H9 (cell line): ENCODE data around the gene TRA2B. TPM values are rescaled to one million over a fixed set of nuclear protein-coding genes. Genes with fewer than 3 reads are reported as not detected.

Experiments
- DNase-seq: peaks from one replicate; pipeline ENCODE4 v3.0.0-alpha.2; 2017
- H2AFZ ChIP-seq: one replicate; pipeline ENCODE4 v1.6.1; 2013; ENCODE audit warnings: mild to moderate bottlenecking, low read length, control low read depth, moderate library complexity
- H2AK5ac ChIP-seq: 2 replicates; pipeline ENCODE4 v1.6.1; 2013; ENCODE audit warnings: low read length, control low read depth, mixed read lengths; ENCODE audit not compliant: insufficient read length
- H2BK120ac ChIP-seq: one replicate; pipeline ENCODE4 v1.6.1; 2013; ENCODE audit warnings: low read depth, mild to moderate bottlenecking, low read length, control low read depth, inconsistent platforms; ENCODE audit not compliant: poor library complexity, severe bottlenecking
- H2BK12ac ChIP-seq: 2 replicates; pipeline ENCODE4 v1.6.1; 2013; ENCODE audit warnings: low read length, control low read depth, mixed read lengths, low read depth; ENCODE audit not compliant: insufficient read length
- H2BK15ac ChIP-seq: 2 replicates; pipeline ENCODE4 v1.6.1; 2013; ENCODE audit warnings: low read depth, low read length, control low read depth
- H2BK20ac ChIP-seq: one replicate; pipeline ENCODE4 v1.6.1; 2013; ENCODE audit warnings: low read depth, mild to moderate bottlenecking, low read length, control low read depth, inconsistent platforms; ENCODE audit not compliant: poor library complexity, severe bottlenecking
- H2BK5ac ChIP-seq: 2 replicates; pipeline ENCODE4 v1.6.1; 2013; ENCODE audit warnings: low read length, control low read depth, mixed read lengths; ENCODE audit not compliant: insufficient read length
- H3K14ac ChIP-seq: 2 replicates; pipeline ENCODE4 v1.6.1; 2013; ENCODE audit warnings: low read length, control low read depth; ENCODE audit not compliant: insufficient read depth
- H3K18ac ChIP-seq: 2 replicates; pipeline ENCODE4 v1.6.1; 2013; ENCODE audit warnings: low read depth, mild to moderate bottlenecking, mixed read lengths, low read length, control low read depth; ENCODE audit not compliant: insufficient read length
- H3K23ac ChIP-seq: 2 replicates; pipeline ENCODE4 v1.6.1; 2013; ENCODE audit warnings: low read length, control low read depth, mixed read lengths, low read depth; ENCODE audit not compliant: insufficient read length
- H3K23me2 ChIP-seq: 2 replicates; pipeline ENCODE4 v1.6.1; 2013; ENCODE audit warnings: low read depth, mild to moderate bottlenecking, mixed read lengths, low read length, control low read depth; ENCODE audit not compliant: insufficient read length, poor library complexity, severe bottlenecking
- H3K27ac ChIP-seq: 2 replicates; pipeline ENCODE4 v1.5.1; 2013; ENCODE audit warnings: low read length, control low read depth, mixed read lengths, low read depth; ENCODE audit not compliant: insufficient read length
- H3K27me3 ChIP-seq: 2 replicates; pipeline ENCODE4 v1.6.1; 2013; ENCODE audit warnings: low read length, control low read depth, inconsistent platforms; ENCODE audit not compliant: insufficient read depth
- H3K4ac ChIP-seq: 2 replicates; pipeline ENCODE4 v1.6.1; 2013; ENCODE audit warnings: low read depth, mild to moderate bottlenecking, control low read depth, inconsistent platforms, low read length, moderate library complexity
- H3K4me1 ChIP-seq: 2 replicates; pipeline ENCODE4 v1.6.1; 2013; ENCODE audit warnings: low read length, control low read depth, inconsistent platforms; ENCODE audit not compliant: insufficient read depth
- H3K4me2 ChIP-seq: 2 replicates; pipeline ENCODE4 v1.6.1; 2013; ENCODE audit warnings: low read length, control low read depth, mixed read lengths; ENCODE audit not compliant: insufficient read length, insufficient read depth
- H3K56ac ChIP-seq: 2 replicates; pipeline ENCODE4 v1.6.1; 2013; ENCODE audit warnings: low read depth, mild to moderate bottlenecking, mixed read lengths, low read length, control low read depth; ENCODE audit not compliant: insufficient read length
- H3K79me1 ChIP-seq: 2 replicates; pipeline ENCODE4 v1.6.1; 2013; ENCODE audit warnings: low read depth, mild to moderate bottlenecking, moderate library complexity, low read length, control low read depth, inconsistent platforms; ENCODE audit not compliant: insufficient read depth, poor library complexity, severe bottlenecking
- H3K79me2 ChIP-seq: 2 replicates; pipeline ENCODE4 v1.6.1; 2013; ENCODE audit warnings: low read length, control low read depth, inconsistent platforms; ENCODE audit not compliant: insufficient read depth
- H3K9ac ChIP-seq: 2 replicates; pipeline ENCODE4 v1.6.1; 2013; ENCODE audit warnings: low read length, control low read depth, mixed read lengths; ENCODE audit not compliant: insufficient read length; ENCODE audit errors: extremely low read depth
- H3K9me3 ChIP-seq: one replicate; pipeline ENCODE4 v1.6.1; 2013; ENCODE audit warnings: low read depth, low read length, inconsistent platforms; ENCODE audit not compliant: control insufficient read depth
- H3T11ph ChIP-seq: one replicate; pipeline ENCODE4 v1.6.1; 2013; ENCODE audit warnings: mild to moderate bottlenecking, low read length, control low read depth, inconsistent platforms
- H4K20me1 ChIP-seq: one replicate; pipeline ENCODE4 v1.6.1; 2013; ENCODE audit not compliant: control insufficient read depth, insufficient read length, insufficient read depth
- H4K5ac ChIP-seq: 2 replicates; pipeline ENCODE4 v1.6.1; 2013; ENCODE audit warnings: low read depth, mild to moderate bottlenecking, mixed read lengths, low read length, control low read depth; ENCODE audit not compliant: insufficient read length
- H4K8ac ChIP-seq: replicated peaks from 2 replicates; pipeline ENCODE4 v1.6.1; 2013; ENCODE audit warnings: low read length, control low read depth, mixed read lengths, low read depth; ENCODE audit not compliant: insufficient read length
- H4K91ac ChIP-seq: 2 replicates; pipeline ENCODE4 v1.6.1; 2013; ENCODE audit warnings: low read depth, mild to moderate bottlenecking, moderate library complexity, mixed read lengths, low read length, control low read depth; ENCODE audit not compliant: insufficient read length
- H3K27ac Mint-ChIP-seq, 3 experiments: 2 replicates in 2 of 3; 3 replicates in 1 of 3; pipeline ENCODE4 v1.8.0; 2020 to 2021; ENCODE audit warnings: mixed read lengths in 3 of 3, mild to moderate bottlenecking in 1 of 3, moderate library complexity in 1 of 3
- H3K27me3 Mint-ChIP-seq: 2 replicates; pipeline ENCODE4 v1.8.0; 2021; ENCODE audit warnings: low read depth, mild to moderate bottlenecking, moderate library complexity, mixed read lengths
- H3K36me3 Mint-ChIP-seq, 3 experiments: 2 replicates in 2 of 3; 3 replicates in 1 of 3; pipeline ENCODE4 v1.8.0; 2020 to 2021; ENCODE audit warnings: low read depth in 3 of 3, mixed read lengths in 3 of 3; ENCODE audit not compliant: insufficient read depth in 1 of 3
- H3K4me1 Mint-ChIP-seq, 2 experiments: 2 replicates each; pipeline ENCODE4 v1.8.0; 2020; ENCODE audit warnings: mixed read lengths in 2 of 2
- H3K4me3 Mint-ChIP-seq, 2 experiments: 2 replicates in 1 of 2; 3 replicates in 1 of 2; pipeline ENCODE4 v1.8.0; 2020 to 2021; ENCODE audit warnings: mild to moderate bottlenecking in 2 of 2, mixed read lengths in 2 of 2, moderate library complexity in 1 of 2
- H3K9me3 Mint-ChIP-seq, 2 experiments: 2 replicates in 1 of 2; 3 replicates in 1 of 2; pipeline ENCODE4 v1.8.0; 2020; ENCODE audit warnings: mild to moderate bottlenecking in 2 of 2, mixed read lengths in 2 of 2, moderate library complexity in 1 of 2
- WGBS: extraction: QIAGEN DNeasy Blood & Tissue Kit; methylation state at CpG from one replicate; pipeline ENCODE4 v1.1.7; 2013; ENCODE audit warnings: missing lambda C conversion rate, low lambda C conversion rate, mixed read lengths; ENCODE audit not compliant: insufficient read length; ENCODE audit errors: extremely low coverage; 5-methylcytosine and 5-hydroxymethylcytosine counted together
- total RNA-seq: library from RNA; stranded (reverse); gene quantifications from 2 replicates; pipeline ENCODE4 v1.2.1, GENCODE V29; 2021
- TF ChIP-seq, protein P1 (sequence below): fragments of 200-600 bp; sonication (generic); conservative IDR thresholded peaks from 3 replicates; pipeline ENCODE4 v1.8.0; 2021; ENCODE audit warnings: antibody characterized with exemption, mild to moderate bottlenecking

The TRA2B gene
- total RNA-seq, 1 experiment from 2014 or later: 344 TPM

- no peak overlapping the region for H2BK120ac ChIP-seq
- DNase-seq: no peak
- no peak overlapping the region for H4K91ac ChIP-seq
- no peak overlapping the region for H3K14ac ChIP-seq
- H3K4me1 Mint-ChIP-seq: peaks cover 3 to 6% of the 10 kb centered on the region in 2 experiments
- H2AK5ac ChIP-seq: no peak overlapping the region
- H2BK20ac ChIP-seq: no peak overlapping the region
- TF ChIP-seq, protein P1, sequence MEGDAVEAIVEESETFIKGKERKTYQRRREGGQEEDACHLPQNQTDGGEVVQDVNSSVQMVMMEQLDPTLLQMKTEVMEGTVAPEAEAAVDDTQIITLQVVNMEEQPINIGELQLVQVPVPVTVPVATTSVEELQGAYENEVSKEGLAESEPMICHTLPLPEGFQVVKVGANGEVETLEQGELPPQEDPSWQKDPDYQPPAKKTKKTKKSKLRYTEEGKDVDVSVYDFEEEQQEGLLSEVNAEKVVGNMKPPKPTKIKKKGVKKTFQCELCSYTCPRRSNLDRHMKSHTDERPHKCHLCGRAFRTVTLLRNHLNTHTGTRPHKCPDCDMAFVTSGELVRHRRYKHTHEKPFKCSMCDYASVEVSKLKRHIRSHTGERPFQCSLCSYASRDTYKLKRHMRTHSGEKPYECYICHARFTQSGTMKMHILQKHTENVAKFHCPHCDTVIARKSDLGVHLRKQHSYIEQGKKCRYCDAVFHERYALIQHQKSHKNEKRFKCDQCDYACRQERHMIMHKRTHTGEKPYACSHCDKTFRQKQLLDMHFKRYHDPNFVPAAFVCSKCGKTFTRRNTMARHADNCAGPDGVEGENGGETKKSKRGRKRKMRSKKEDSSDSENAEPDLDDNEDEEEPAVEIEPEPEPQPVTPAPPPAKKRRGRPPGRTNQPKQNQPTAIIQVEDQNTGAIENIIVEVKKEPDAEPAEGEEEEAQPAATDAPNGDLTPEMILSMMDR: no peak
- no peak overlapping the region for H3T11ph ChIP-seq
- no peak overlapping the region for H3K9ac ChIP-seq
- no peak overlapping the region for H3K27ac ChIP-seq
- H3K4ac ChIP-seq: no peak overlapping the region
- H3K79me1 ChIP-seq: no peaks in the 10 kb centered on the region
- no peak overlapping the region for H3K4me3 Mint-ChIP-seq
- H3K23me2 ChIP-seq: no peaks in the 10 kb centered on the region
- H2BK15ac ChIP-seq: no peak overlapping the region
- no peak overlapping the region for H2BK12ac ChIP-seq
- H4K5ac ChIP-seq: no peak overlapping the region
- no peaks in the 10 kb centered on the region; a peak in 2 of 5 replicates for H3K9me3 Mint-ChIP-seq
- H3K27me3 ChIP-seq: no peaks in the 10 kb centered on the region
- H4K8ac ChIP-seq: no peak overlapping the region
- no peaks in the 10 kb centered on the region for H3K79me2 ChIP-seq
- no peaks in the 10 kb centered on the region for H3K4me1 ChIP-seq
- H3K27me3 Mint-ChIP-seq: no peaks in the 10 kb centered on the region
- no peak overlapping the region for H2BK5ac ChIP-seq
- no peak overlapping the region; a peak in 1 of 7 replicates for H3K27ac Mint-ChIP-seq
- H3K18ac ChIP-seq: no peak overlapping the region
- H3K56ac ChIP-seq: no peak overlapping the region
- H2AFZ ChIP-seq: no peak overlapping the region
- no peak overlapping the region for H3K4me2 ChIP-seq
- peaks cover 0 to 4% (median 0%) of the 10 kb centered on the region in 3 experiments; a peak in 2 of 7 replicates for H3K36me3 Mint-ChIP-seq
- no peak overlapping the region for H3K23ac ChIP-seq
- H4K20me1 ChIP-seq: no peaks in the 10 kb centered on the region
- no CpG with 5 or more reads among the region's 3 CpGs for WGBS
- H3K9me3 ChIP-seq: no peaks in the 10 kb centered on the region
Measured at GRCh38 chr3:185896636-185897035, 41.2 kb downstream of the TRA2B start.
